ENCODE measurements around the gene SARDH. TPM values are rescaled to one million over a fixed set of nuclear protein-coding genes. Genes with fewer than 3 reads are reported as not detected.

Gene SARDH
- total and polyA plus RNA-seq, 2 of the 13 experiments (the other 11 are each of a cell fraction or from before 2014, with no cell fraction given), result 11.6 to 34.9 TPM

GRCh38 chr9:133737774-133738639 is at the start of gene SARDH (continued):
- peak in 1 of 2 experiments; percentile 43; a peak in 1 of 4 replicates for TF ChIP-seq REST (IDR thresholded peaks at IDR 0.05; ENCODE audit: borderline replicate concordance in 1 of 2, low read depth in 1 of 2, low read length in 2 of 2)
- TF ChIP-seq ZNF713 (CRISPR knock-in tag; IDR thresholded peaks at IDR 0.05), result no peak
- TF ChIP-seq ZBTB44 (CRISPR knock-in tag; IDR thresholded peaks at IDR 0.05), result no peak
- TF ChIP-seq KLF15 (CRISPR knock-in tag; IDR thresholded peaks at IDR 0.05; ENCODE audit: borderline replicate concordance), result no peak
- TF ChIP-seq ZNF883 (CRISPR knock-in tag; IDR thresholded peaks at IDR 0.05; ENCODE audit: not compliant biosample characterization), result no peak
- TF ChIP-seq CSRNP2 (CRISPR knock-in tag; conservative IDR thresholded peaks at IDR 0.05; ENCODE audit: low read depth), result no peak
- 0 out of 2 replicates have a peak, but pooled peaks have one; percentile 43 for TF ChIP-seq ZBED4 (CRISPR knock-in tag; IDR thresholded peaks at IDR 0.05; ENCODE audit: borderline replicate concordance)
- peak; percentile 53 for TF ChIP-seq IKZF4 (CRISPR knock-in tag; IDR thresholded peaks at IDR 0.05; ENCODE audit: borderline replicate concordance, low read depth, not compliant biosample characterization)
- TF ChIP-seq ZNF30 (CRISPR knock-in tag; IDR thresholded peaks at IDR 0.05), result no peak
- TF ChIP-seq NFYB (CRISPR knock-in tag; IDR thresholded peaks at IDR 0.05), result no peak
- peak; percentile 58; the same call in 1 of the 2 replicates for TF ChIP-seq PAXIP1 (CRISPR knock-in tag; conservative IDR thresholded peaks at IDR 0.05)
- no peak for TF ChIP-seq ZNF44 (CRISPR knock-in tag; IDR thresholded peaks at IDR 0.05)
